Measurements from ENCODE around the gene IQGAP1.

Gene IQGAP1

DNA sequence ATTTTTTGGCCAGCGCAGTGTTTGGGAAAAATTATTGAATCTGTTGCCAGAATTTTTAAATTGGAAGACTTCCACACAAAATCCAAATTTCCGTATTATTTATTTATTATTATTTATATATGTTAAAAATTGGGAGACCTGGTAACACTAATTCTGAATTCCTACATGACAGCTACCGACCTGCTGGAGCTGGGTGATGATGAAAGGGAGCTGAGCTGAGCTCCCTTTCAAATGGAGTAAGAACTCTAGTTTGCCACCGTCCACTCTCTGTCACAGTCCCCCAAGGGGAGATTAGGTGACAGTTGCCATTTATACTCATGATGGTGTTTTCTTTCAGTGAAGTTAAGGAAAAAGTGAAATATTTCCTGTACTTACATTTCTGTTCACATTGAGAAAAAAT is 143.1 kb downstream of the IQGAP1 start:
- no peak for DNase-seq

DNA sequence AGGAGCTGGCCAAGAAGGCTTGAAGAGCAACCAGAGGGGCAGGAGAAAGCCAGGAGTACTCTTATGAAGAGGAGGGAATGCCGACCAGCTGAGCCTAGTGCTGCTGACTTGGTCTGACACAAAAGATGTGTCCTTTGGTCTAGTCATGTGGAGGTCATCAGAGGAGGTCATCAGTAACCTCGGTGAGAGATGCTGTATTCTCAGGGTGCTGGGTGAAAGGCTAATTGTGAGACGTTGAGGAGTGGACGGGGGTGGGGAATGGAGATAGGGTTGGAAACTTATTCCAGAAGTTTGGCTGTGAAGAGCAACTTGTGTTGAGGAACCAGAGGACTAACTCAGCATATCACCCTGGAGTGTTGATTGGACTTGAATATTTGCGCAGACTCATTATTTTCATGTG is 147.2 kb downstream of the IQGAP1 start:
- DNase-seq: no peak

DNA sequence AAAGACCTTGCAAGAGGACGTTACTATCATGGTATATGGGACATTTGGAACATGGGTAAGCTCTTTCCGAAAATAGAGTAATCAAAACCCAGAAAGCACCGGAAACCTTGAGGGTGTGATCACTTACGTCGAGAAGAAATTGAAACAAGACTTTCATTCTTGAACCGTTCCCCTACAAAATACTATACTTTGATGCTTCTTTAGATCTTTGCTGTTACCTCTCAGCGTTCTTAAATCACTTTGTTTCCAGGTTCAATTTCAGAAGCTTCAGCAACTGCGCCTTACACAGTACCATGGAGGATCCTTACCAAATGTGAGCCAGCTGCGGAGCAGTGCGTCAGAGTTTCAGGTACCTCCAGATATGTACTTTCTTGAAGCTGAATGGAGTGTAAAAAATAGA is 151.7 kb downstream of the IQGAP1 start:
- no peak for DNase-seq

DNA sequence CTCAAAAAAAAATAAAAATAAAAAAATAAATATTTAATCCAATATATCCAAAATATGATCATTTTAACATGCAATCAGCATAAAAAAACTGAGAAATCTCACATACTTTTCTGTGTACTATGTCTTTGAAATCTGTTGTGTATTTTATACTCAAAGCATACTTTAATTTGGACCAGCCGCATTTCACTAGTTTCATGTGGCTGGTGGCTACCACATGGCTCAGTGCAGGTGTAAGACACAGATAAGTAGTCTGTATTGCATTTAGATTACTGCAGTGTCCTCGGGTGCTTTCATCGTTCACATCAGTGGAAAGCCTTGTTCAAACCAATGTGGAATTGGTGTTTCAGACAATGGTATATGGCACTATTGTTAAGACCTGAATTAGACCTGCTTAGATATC is 152.7 kb downstream of the IQGAP1 start:
- no peak for DNase-seq

DNA sequence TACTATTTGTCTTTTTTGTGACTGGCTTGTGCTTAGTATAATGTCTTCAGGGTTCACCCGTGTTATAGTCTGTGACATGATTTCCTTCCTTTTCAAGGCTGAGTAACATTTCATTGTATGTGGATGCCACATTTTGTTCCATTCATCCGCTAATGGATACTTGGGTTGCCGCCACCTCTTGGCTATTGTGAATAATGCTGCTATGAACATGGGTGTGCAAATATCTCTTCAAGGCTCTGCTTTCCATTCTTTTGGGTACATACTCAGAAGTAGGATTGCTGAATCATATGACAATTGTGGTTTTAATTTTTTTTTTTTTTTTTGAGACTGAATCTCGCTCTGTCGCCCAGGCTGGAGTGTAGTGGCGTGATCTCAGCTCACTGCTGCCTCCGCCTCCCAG is 157.1 kb downstream of the IQGAP1 start:
- no peak for DNase-seq

DNA sequence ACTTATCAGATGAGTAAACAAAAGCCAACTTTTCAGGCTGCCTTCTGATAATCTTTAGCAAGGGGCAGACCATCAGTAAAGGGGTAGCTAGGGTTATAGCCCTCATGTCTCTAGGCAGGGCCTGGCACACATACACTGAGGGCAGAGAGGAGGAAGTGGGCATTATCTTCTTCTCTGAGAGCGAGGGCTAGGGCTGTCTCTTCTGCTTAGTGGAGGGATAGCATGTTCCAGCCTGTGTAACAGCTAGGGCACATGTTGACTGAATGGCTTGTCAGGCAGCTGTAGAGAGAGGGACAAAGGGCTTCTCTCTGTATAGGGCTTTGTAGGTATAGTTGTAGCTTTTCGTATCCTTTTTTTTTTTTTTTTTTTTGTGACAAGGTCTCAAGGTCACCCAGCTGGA is 159.5 kb downstream of the IQGAP1 start:
- no peak for DNase-seq

DNA sequence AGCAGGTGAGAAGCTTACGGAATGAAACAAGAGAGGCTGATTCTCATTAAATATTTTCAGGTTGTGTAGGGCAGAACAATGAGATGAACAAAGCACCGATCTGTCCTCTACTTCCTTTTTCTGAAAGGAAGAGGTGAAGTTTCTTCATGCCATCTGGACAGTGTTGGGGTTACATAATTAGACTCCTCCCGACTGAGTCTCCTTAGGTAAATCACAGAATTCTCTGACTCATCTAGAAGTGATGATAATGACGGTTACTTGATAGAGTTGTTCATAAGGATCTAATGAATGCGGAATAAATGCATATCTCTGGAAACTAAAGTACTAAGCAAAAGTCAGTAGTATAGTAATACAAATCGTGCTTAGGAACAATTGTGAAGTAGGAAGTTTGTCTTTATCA is 162.9 kb downstream of the IQGAP1 start:
- DNase-seq: peak in 1 of 2 donors; percentile 72

All from bone marrow (tissue), 2 donors.